SK-N-SH treated with all-trans-retinoic acid at 6 μM for 48 hours (cell line): ENCODE measurements around the gene OR52I2.

Experiments
- ATAC-seq: fragments of 200-7000 bp; cut with Tn5 transposase; 3 replicates; pipeline ENCODE4 v1.9.1; 2020; ENCODE audit warnings: mild to moderate bottlenecking, moderate library complexity
- BACH2 ChIP-seq: fragments of 250-450 bp; sonication (Bioruptor Pico); IDR thresholded peaks from 2 replicates; pipeline ENCODE4 v1.9.0; 2021; ENCODE audit warnings: mild to moderate bottlenecking, borderline replicate concordance
- CREB5 ChIP-seq: fragments of 250-450 bp; sonication (Bioruptor Pico); IDR thresholded peaks from 2 replicates; pipeline ENCODE4 v1.5.1; 2020; ENCODE audit warnings: low read depth, mild to moderate bottlenecking, moderate library complexity
- ESRRG ChIP-seq: fragments of 250-450 bp; sonication (Bioruptor Pico); IDR thresholded peaks from 2 replicates; pipeline ENCODE4 v1.6.1; 2021; ENCODE audit warnings: mild to moderate bottlenecking
- GLIS3 ChIP-seq: fragments of 250-450 bp; sonication (Bioruptor Pico); IDR thresholded peaks from 2 replicates; pipeline ENCODE4 v1.5.0; 2020; ENCODE audit warnings: mild to moderate bottlenecking, moderate library complexity
- ISL1 ChIP-seq: fragments of 250-450 bp; sonication (Bioruptor Pico); IDR thresholded peaks from 2 replicates; pipeline ENCODE4 v2.1.2; 2022; ENCODE audit warnings: mild to moderate bottlenecking, moderate library complexity
- PATZ1 ChIP-seq: fragments of 250-450 bp; sonication (Bioruptor Pico); IDR thresholded peaks from 2 replicates; pipeline ENCODE4 v1.8.0; 2020; ENCODE audit warnings: mild to moderate bottlenecking, moderate library complexity, borderline replicate concordance
- POU6F1 ChIP-seq: fragments of 250-450 bp; sonication (Bioruptor Pico); IDR thresholded peaks from 2 replicates; pipeline ENCODE4 v1.8.0; 2021; ENCODE audit warnings: low read depth, mild to moderate bottlenecking, moderate library complexity, borderline replicate concordance
- RARB ChIP-seq: fragments of 250-450 bp; sonication (Bioruptor Pico); IDR thresholded peaks from 2 replicates; pipeline ENCODE4 v1.8.0; 2021; ENCODE audit warnings: mild to moderate bottlenecking, moderate library complexity
- SNAI2 ChIP-seq: fragments of 250-450 bp; sonication (Bioruptor Pico); IDR thresholded peaks from 2 replicates; pipeline ENCODE4 v1.5.0; 2020; ENCODE audit warnings: mild to moderate bottlenecking, moderate library complexity
- TOX ChIP-seq: fragments of 250-450 bp; sonication (Bioruptor Pico); IDR thresholded peaks from 2 replicates; pipeline ENCODE4 v1.8.0; 2021; ENCODE audit warnings: mild to moderate bottlenecking, moderate library complexity, borderline replicate concordance
- TSHZ2 ChIP-seq: fragments of 250-450 bp; sonication (Bioruptor Pico); IDR thresholded peaks from 2 replicates; pipeline ENCODE4 v1.5.0; 2020; ENCODE audit warnings: mild to moderate bottlenecking, moderate library complexity
- ZC3H10 ChIP-seq: fragments of 250-450 bp; sonication (Bioruptor Pico); IDR thresholded peaks from 2 replicates; pipeline ENCODE4 v1.5.1; 2021; ENCODE audit warnings: mild to moderate bottlenecking, moderate library complexity
- ZNF565 ChIP-seq: fragments of 450-650 bp; formaldehyde crosslinking; conservative IDR thresholded peaks from 2 replicates; pipeline ENCODE4 v1.5.0; 2020; ENCODE audit warnings: low read depth, mild to moderate bottlenecking, moderate library complexity
- ZNF70 ChIP-seq: fragments of 450-650 bp; formaldehyde crosslinking; IDR thresholded peaks from 2 replicates; pipeline ENCODE4 v1.5.0; 2020; ENCODE audit warnings: mild to moderate bottlenecking, moderate library complexity
- ZNF8 ChIP-seq: fragments of 450-650 bp; formaldehyde crosslinking; IDR thresholded peaks from 2 replicates; pipeline ENCODE4 v1.5.0; 2020; ENCODE audit warnings: mild to moderate bottlenecking, moderate library complexity

The OR52I2 gene

GRCh38 chr11:4606231-4607015 is 24.9 kb downstream of the OR52I2 start (continued):
- TF ChIP-seq TSHZ2 (CRISPR knock-in tag), result no peak

GRCh38 chr11:4607096-4607495 is 25.6 kb downstream of the OR52I2 start:
- no peak for ATAC-seq
- TF ChIP-seq ISL1 (no peak), TOX (CRISPR knock-in tag) (no peak), ZNF565 (CRISPR knock-in tag) (no peak)

- ATAC-seq, result peak; percentile 100
- no peak for TF ChIP-seq RARB (CRISPR knock-in tag)
- TF ChIP-seq TOX (CRISPR knock-in tag), result no peak
- no peak for TF ChIP-seq ZC3H10 (CRISPR knock-in tag)
- TF ChIP-seq ESRRG (CRISPR knock-in tag), result no peak
- no peak for TF ChIP-seq ZNF8 (CRISPR knock-in tag)
- TF ChIP-seq SNAI2, result 0 out of 2 replicates have a peak, but pooled peaks have one; percentile 58
- TF ChIP-seq ZNF70 (CRISPR knock-in tag), result no peak
- no peak for TF ChIP-seq GLIS3 (CRISPR knock-in tag)
- TF ChIP-seq TSHZ2 (CRISPR knock-in tag), result 0 out of 2 replicates have a peak, but pooled peaks have one; percentile 45
- no peak for TF ChIP-seq BACH2 (CRISPR knock-in tag)
- TF ChIP-seq POU6F1 (CRISPR knock-in tag), result no peak
- no peak for TF ChIP-seq PATZ1
- TF ChIP-seq ZNF565 (CRISPR knock-in tag), result no peak
- TF ChIP-seq CREB5 (CRISPR knock-in tag), result no peak
Measured at GRCh38 chr11:4607781-4608666, 26.5 kb downstream of the OR52I2 start, which contains the start of gene TRIM68. Gene TRIM68, minus strand, starts transcription at chr11:4608231. Its CDS starts 2,727 bp downstream, at chr11:4605504.
